GM23248 (cell line): ENCODE results near the gene DNAL4. TPM values are rescaled to one million over a fixed set of nuclear protein-coding genes. Genes with fewer than 3 reads are reported as not detected.

Experiments used
- DNase-seq: peaks from one replicate; pipeline ENCODE4 v3.0.0-alpha.2; 2015
- H2AFZ ChIP-seq: fragments of 200-600 bp; sonication (generic); 2 replicates; pipeline ENCODE4 v1.6.1; 2016; ENCODE audit warnings: antibody characterized with exemption
- H3F3A ChIP-seq: fragments of 200-600 bp; sonication (generic); 2 replicates; pipeline ENCODE4 v1.6.1; 2016; ENCODE audit warnings: mild to moderate bottlenecking, antibody characterized with exemption, mixed run types; ENCODE audit not compliant: insufficient read depth
- H3K27ac ChIP-seq: fragments of 200-600 bp; sonication (generic); 2 replicates; pipeline ENCODE4 v1.5.1; 2016; ENCODE audit warnings: mild to moderate bottlenecking
- H3K27me3 ChIP-seq: fragments of 200-600 bp; sonication (generic); replicated peaks from 2 replicates; pipeline ENCODE4 v1.6.1; 2016; ENCODE audit warnings: mild to moderate bottlenecking; ENCODE audit not compliant: insufficient read depth
- H3K36me3 ChIP-seq: fragments of 200-600 bp; sonication (generic); 2 replicates; pipeline ENCODE4 v1.6.1; 2016; ENCODE audit warnings: low read depth, mild to moderate bottlenecking
- H3K4me1 ChIP-seq: fragments of 200-600 bp; sonication (generic); 2 replicates; pipeline ENCODE4 v1.6.1; 2016; ENCODE audit warnings: mild to moderate bottlenecking; ENCODE audit not compliant: insufficient read depth
- H3K4me2 ChIP-seq: fragments of 200-600 bp; sonication (generic); one replicate; pipeline ENCODE4 v1.6.1; 2016; ENCODE audit warnings: mild to moderate bottlenecking; ENCODE audit not compliant: unreplicated experiment
- H3K4me3 ChIP-seq: fragments of 200-600 bp; sonication (generic); 2 replicates; pipeline ENCODE4 v1.5.1; 2016; ENCODE audit warnings: mild to moderate bottlenecking
- H3K79me2 ChIP-seq: fragments of 200-600 bp; sonication (generic); 2 replicates; pipeline ENCODE4 v1.6.1; 2016; ENCODE audit warnings: mild to moderate bottlenecking; ENCODE audit not compliant: insufficient read depth
- H3K9ac ChIP-seq: fragments of 200-600 bp; sonication (generic); 2 replicates; pipeline ENCODE4 v1.6.1; 2016; ENCODE audit warnings: mild to moderate bottlenecking
- H3K9me2 ChIP-seq: fragments of 200-600 bp; sonication (generic); 2 replicates; pipeline ENCODE4 v1.6.1; 2016; ENCODE audit warnings: mixed run types, mild to moderate bottlenecking, moderate library complexity; ENCODE audit not compliant: insufficient read depth
- H3K9me3 ChIP-seq: fragments of 200-600 bp; sonication (generic); one replicate; pipeline ENCODE4 v1.6.1; 2017; ENCODE audit warnings: low read depth
- H4K20me1 ChIP-seq: fragments of 200-600 bp; sonication (generic); 2 replicates; pipeline ENCODE4 v1.6.0; 2016; ENCODE audit not compliant: insufficient read depth
- EZH2 ChIP-seq: fragments of 200-600 bp; sonication (generic); IDR thresholded peaks from 2 replicates; pipeline ENCODE4 v1.6.1; 2018; ENCODE audit warnings: antibody characterized with exemption, mild to moderate bottlenecking; ENCODE audit not compliant: insufficient read depth, poor library complexity, severe bottlenecking
- EZH2phosphoT487 ChIP-seq: fragments of 200-600 bp; sonication (generic); IDR thresholded peaks from 2 replicates; pipeline ENCODE4 v1.6.1; 2018; ENCODE audit warnings: antibody characterized with exemption, moderate library complexity, mild to moderate bottlenecking, low read depth; ENCODE audit not compliant: insufficient read depth
- WGBS, 2 experiments: methylation state at CpG; one replicate each; pipeline ENCODE4 v1.1.6; 2015 to 2017; ENCODE audit warnings: low lambda C conversion rate in 2 of 2, low coverage in 1 of 2; ENCODE audit errors: missing lambda C conversion rate in 2 of 2; 5-methylcytosine and 5-hydroxymethylcytosine counted together
- in situ Hi-C: fragments of 300-500 bp; cut with MboI; formaldehyde crosslinking; loops from 2 replicates; pipeline ENCODE4 v1.15.0; 2020
- polyA plus RNA-seq: library from polyadenylated mRNA; unstranded; fragments of >200 nt; fragmentation: Nextera tagmentation; extraction: Ambion mirVana; gene quantifications from 2 replicates; pipeline ENCODE4 v1.2.1, GENCODE V29; 2016
- total RNA-seq: library from RNA; depleted of rRNA; stranded (reverse); fragments of >200 nt; shearing (Covaris generic); gene quantifications from 2 replicates; pipeline ENCODE4 v1.2.3, GENCODE V29; 2014

Gene DNAL4
- total and polyA plus RNA-seq, 2 experiments from 2014 or later: 14.2 to 18.9 TPM

DNA sequence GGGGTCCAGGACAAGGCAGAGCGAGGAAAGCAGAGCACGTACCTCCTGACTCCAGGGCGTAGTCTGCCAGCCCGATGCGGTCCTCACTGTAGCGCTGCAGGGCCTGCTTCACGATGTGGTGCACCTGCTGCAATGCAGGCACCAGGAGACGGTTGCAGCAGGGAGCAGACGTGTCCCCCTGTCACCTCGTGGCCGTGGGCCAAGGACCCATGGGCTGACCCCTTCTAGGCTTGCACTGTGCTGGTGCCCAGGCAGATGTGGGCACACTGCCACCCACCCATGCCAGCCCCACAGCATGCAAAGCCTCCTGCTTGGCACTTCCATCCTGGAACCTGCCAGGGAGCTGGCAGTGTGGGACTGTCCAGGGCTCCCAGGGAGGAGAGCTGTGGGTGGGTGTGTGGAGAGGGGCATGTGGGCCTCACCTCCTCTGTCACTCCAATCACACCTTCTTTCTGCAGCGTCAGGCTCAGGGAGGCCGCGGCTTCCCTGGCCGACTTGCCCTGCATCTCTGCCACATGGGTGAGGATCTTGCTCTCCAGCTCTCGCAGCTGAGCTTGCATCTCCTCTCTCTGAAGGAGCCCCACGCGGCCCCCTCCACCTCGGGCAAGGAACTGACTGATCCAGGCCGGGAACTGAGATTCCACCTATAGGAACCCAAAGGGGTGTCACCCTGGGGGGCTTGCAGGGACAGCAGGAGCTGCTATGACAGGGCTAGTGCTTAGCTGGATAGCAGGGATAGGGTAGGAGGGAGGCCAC is 54.5 kb downstream of the DNAL4 start:
- no peak for TF ChIP-seq EZH2phosphoT487
- TF ChIP-seq EZH2: no peak
- no peaks in the 10 kb centered on the region for H3K79me2 ChIP-seq
- no peaks in the 10 kb centered on the region for H3K9me2 ChIP-seq
- no peak overlapping the region for H2AFZ ChIP-seq
- peaks cover 4% of the 10 kb centered on the region for H3K4me1 ChIP-seq
- no peaks in the 10 kb centered on the region for H3K27me3 ChIP-seq
- peaks cover 5% of the 10 kb centered on the region for H3F3A ChIP-seq
- no peak overlapping the region for H3K4me3 ChIP-seq
- H3K9ac ChIP-seq: no peak overlapping the region
- peaks cover 17% of the 10 kb centered on the region; the same call in 1 of the 2 replicates for H3K36me3 ChIP-seq
- in situ Hi-C loops: no loop called here
- DNase-seq: no peak
- no peak overlapping the region for H3K27ac ChIP-seq
- H3K9me3 ChIP-seq: no peaks in the 10 kb centered on the region
- WGBS, 2 experiments: 92% methylated on average over 20 of the region's 20 CpGs
- no peak overlapping the region for H3K4me2 ChIP-seq
- no peaks in the 10 kb centered on the region for H4K20me1 ChIP-seq

DNA sequence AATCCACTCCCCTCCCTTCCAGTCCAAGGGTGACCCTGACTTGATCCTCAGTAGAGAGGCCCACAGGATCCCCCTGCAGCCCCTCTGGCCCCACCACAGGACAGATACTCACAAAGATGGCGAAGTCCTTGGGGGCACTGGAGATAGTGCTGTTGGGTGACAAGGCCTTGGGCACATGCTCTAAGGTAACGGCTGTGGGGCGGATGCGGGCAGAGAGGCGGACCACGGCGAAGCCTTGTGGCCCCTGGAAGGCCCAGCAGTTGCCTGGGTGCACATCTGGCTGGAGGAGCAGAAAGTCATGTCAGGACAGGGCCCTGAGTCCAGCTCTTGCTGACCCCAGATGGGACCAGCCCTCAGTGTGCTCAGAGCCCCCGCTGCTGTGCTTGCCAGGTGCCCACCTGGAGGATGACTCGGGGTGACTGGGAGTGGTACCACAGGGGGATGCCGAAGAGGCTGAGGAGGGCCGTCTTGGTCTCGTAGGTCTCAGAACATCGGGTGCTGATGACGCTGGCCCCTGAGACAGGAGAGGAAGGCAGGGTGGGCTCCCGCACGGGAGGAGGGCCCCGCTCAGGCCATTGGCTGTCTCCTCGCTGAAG is 55.4 kb downstream of the DNAL4 start:
- WGBS, 2 experiments: 89 to 90% methylated on average over 13 to 18 of the region's 18 CpGs
- no peak for DNase-seq
- Histone ChIP-seq H4K20me1 (no peaks in the 10 kb centered on the region), H3K27ac (no peak overlapping the region), H3K9ac (no peak overlapping the region), H3F3A (peaks cover 8% of the 10 kb centered on the region), H3K27me3 (no peaks in the 10 kb centered on the region), H3K9me3 (no peaks in the 10 kb centered on the region), H3K79me2 (no peaks in the 10 kb centered on the region), H3K36me3 (peaks cover 19% of the 10 kb centered on the region; the same call in 1 of the 2 replicates), H3K9me2 (no peaks in the 10 kb centered on the region), H3K4me3 (no peak overlapping the region), H3K4me1 (peaks cover 4% of the 10 kb centered on the region), H3K4me2 (no peak overlapping the region), H2AFZ (no peak overlapping the region)
- in situ Hi-C loops: no loop called here
- TF ChIP-seq EZH2phosphoT487 (no peak), EZH2 (no peak)

DNA sequence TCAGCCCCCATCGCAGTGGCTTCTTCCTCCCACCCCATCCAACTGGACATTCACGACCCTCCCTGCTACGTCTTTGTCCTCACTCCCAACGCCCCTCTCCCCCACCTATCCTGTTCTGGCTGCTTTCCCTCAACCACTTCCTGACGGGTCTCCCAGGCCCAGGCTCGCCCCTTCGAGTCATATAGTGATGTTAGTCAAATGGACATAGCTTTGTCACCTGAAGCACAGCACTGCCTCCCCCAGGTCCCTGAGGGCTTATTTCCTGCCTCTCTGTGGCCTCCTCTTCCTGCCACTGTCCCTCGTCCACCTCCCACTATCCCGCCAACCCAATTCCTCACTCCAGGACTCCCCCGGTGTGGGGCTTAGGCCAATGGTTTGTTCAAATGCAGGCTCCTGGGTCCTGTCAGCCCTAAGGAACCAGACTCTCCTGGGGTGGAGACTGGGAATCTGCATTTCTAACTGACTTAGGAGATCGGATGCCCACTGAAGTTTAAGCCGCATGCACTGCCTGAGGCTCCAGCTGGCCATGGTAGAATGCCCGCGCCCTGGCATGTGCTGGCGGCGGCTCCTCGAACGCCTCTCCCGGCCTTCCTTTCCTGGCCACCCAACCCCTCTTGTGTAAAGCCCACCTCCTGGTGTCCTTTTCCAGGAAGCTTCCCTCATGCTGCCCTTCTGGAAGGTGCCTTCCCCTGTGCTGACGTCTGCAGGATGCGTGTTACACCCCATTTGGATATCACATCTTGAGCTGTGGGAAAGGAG is 56.5 kb downstream of the DNAL4 start:
- Histone ChIP-seq H3K9me2 (no peaks in the 10 kb centered on the region), H3K9me3 (no peaks in the 10 kb centered on the region), H3K27ac (no peak overlapping the region), H3K79me2 (no peaks in the 10 kb centered on the region), H3K4me1 (peaks cover 4% of the 10 kb centered on the region), H2AFZ (no peak overlapping the region), H3K27me3 (no peaks in the 10 kb centered on the region), H3K4me2 (no peak overlapping the region), H4K20me1 (no peaks in the 10 kb centered on the region), H3F3A (peaks cover 13% of the 10 kb centered on the region), H3K36me3 (peaks cover 21% of the 10 kb centered on the region; the same call in 1 of the 2 replicates), H3K9ac (no peak overlapping the region), H3K4me3 (no peak overlapping the region)
- peak; percentile 20 for DNase-seq
- 78 to 80% methylated on average over 21 of the region's 21 CpGs for WGBS, 2 experiments
- in situ Hi-C loops: no loop called here
- no peak for TF ChIP-seq EZH2phosphoT487
- TF ChIP-seq EZH2: no peak

DNA sequence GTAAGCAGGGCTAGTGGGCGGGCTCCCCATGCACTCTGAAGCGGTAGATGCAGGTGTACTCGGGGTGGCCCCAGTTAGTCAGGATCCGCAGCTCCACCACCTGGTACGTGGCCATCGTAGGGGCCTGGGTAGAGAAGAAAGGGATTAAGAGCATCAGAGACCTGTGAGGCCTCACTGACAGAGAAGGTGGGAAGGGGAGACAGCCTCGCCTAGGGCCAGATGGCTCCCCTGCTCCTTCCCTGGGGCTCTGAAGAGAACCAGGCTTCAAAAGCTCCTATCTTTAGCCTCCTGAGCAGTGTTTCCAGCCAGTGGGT is 57.7 kb downstream of the DNAL4 start:
- peaks cover 13% of the 10 kb centered on the region for H3F3A ChIP-seq
- H3K9me3 ChIP-seq: no peaks in the 10 kb centered on the region
- in situ Hi-C loops: no loop called here
- no peak overlapping the region for H2AFZ ChIP-seq
- H4K20me1 ChIP-seq: no peaks in the 10 kb centered on the region
- H3K9me2 ChIP-seq: no peaks in the 10 kb centered on the region
- WGBS, 2 experiments: 87 to 90% methylated on average over 7 of the region's 7 CpGs
- no peak overlapping the region for H3K4me2 ChIP-seq
- H3K27ac ChIP-seq: no peak overlapping the region
- H3K27me3 ChIP-seq: no peaks in the 10 kb centered on the region
- TF ChIP-seq EZH2 (no peak), EZH2phosphoT487 (no peak)
- H3K4me1 ChIP-seq: peaks cover 4% of the 10 kb centered on the region
- H3K36me3 ChIP-seq: peaks cover 21% of the 10 kb centered on the region; the same call in 1 of the 2 replicates
- H3K4me3 ChIP-seq: no peak overlapping the region
- no peak for DNase-seq
- H3K79me2 ChIP-seq: no peaks in the 10 kb centered on the region
- no peak overlapping the region for H3K9ac ChIP-seq
